Epidermal melanocyte (primary cell): Measurements from ENCODE around the gene CHST15.

Experiments
- DNase-seq: peaks from one replicate; pipeline ENCODE4 v3.0.0; 2011; ENCODE audit warnings: low spot score; ENCODE audit not compliant: insufficient read length

Gene CHST15

DNA sequence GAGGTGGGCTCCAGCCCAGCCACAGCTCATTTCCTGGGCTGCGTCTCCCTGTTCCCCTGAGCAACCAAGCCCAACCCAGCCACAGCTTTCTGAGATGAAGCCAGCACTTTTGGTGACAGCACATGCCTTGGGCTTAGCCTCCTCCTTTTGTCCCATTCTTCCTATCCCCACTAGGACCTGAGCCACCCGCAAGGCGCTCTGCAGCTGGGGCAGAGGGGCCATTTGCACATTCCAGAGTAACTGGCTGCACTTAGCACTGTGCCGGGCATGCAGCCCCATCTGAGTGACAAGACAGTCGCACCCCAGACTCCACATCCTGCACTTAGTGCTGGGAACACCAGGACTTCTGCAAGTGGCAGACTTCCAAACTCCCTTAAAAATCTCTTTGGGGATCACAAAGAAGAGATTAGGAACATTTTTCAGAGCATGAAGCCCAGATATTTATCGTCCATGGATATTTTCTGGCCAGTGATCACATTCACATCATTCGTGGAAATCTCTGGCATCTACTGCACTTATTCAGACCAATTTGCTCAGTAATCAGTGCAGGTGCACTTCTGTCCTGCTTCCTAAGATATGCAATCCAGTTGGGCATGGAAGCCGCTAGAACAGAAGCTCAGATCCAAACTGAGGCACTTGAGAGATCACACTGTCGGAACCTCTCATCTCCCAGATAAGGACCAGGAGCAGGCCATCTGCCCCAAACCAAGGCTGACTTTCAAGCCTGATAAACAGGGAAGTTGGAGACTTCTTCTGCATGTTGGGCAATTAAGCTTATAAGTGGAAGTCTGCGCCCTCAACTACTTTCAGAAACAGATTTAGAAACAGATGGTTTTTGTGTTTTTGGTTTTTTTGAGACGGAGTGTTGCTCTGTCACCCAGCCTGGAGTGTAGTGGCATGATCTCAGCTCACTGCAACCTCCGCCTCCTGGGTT is 26.4 kb downstream of the CHST15 start:
- DNase-seq: no peak

DNA sequence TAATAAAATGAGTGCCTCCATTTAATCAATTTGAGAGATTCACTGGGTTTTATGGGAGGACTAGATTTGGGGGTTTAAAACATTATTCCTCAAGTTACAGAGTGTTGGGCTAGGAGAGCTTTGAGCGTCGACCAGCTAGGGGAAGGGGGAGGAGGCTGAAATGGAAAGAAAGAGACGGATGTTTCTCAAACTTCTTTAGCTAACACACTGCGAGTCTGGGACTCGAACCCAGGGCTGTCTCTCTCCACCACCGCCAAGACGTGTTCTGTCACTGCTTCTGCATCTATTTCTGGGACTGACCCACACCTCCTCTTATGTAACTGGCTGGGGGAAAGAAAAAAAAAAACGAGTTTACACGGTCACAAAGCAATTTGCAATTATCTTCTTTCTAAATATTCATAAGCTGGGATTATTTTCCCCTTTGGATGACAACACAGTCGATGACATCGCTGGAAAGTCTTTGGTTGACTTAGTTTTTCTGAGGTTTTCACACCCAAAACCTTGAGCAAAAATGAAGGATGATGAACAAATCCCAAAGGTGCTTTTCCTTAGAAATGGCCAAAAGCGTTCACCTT is 27.2 kb downstream of the CHST15 start:
- DNase-seq: no peak

DNA sequence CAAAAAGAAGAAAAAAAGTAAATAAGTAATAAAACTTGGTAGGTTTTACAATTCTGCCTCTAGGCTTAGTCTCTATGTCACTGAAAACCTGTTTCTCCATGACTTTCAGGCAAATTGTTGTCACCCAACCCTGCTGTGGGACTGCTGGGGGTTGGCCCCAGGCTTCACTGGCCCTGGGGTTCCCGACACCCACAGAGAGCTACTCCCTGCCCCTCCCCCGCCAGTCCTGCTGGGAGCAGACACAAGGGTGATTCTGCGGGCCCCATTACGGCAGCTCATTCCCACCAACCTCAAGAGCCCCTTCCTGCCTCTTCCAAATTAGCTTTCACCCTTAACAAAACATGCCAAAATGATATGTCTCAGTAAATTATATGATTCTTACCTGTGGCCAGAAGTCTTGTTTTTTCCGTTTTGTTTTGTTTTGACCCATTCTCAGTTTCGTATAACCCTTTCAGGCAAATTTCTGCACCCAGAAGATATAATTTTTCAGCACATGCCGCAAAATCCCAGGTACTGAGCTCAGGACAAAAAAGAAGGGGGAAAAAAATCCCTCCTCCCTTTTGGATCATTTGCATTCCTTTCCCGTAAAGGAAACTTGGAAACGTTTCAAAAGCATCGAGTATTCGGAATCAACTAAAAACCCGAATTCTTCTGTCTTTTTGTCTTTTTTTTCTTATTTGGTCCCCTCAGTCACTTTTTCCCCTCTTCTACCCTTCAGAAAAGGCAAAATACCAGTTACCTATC is 27.8 kb downstream of the CHST15 start:
- no peak for DNase-seq

DNA sequence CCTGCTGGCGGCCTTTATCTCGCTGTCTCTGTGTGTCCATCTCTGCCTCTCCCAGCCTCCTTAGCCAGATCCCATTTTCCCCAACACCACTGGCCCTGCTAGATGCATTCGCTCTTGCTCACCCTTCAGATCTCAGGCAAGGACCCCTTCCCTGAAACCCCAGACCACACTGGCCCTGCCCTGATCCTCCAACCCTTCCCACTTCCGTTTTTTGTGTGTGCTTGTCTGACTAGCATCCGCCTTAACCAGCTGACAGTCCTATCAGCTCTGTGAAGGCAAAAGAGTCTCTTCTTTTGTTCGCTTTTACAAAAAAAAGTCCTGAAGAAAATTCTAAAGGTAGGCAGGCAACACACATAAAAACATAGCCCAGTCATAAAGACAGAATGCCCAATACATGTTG is 28.7 kb downstream of the CHST15 start:
- no peak for DNase-seq

DNA sequence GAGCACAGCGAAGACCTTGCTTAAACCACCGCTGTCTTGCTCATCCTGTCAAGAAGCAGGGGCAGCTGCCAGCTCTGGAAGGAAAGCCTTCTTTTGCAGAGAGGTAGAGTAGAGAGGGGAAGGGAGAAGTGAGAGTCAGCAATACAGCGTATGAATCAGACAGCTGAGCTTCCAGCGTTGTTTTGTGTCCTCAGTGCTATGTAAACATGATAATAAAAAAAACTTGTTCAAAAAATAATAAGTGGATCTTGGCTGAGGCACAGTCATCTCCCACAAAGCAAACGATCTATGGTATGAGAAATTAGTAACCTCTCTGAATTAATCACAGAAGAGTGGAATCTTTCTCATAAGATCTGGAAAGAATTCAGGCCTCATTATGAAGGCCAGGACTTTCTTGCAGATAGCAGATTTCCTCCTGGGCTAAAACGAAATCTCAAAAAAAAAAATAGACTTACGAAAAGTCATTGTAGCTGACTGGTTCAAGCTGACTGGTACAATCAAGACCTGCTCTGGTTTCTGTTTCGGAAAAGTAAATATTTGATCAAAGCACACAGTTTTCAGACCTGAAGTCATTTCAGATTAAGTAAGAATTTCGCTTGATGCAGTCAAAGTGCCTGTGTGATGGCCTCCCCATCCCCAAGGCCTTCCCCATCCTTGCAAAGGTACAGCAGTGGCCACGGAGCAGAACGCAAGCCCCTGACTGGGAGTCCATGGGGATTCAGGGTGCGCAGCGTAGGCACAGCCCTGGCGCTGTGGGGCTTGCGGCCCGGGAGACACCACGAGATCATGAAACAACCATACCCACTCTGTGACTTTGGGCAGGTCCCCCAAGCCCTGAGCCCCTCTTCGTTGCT is 29.4 kb downstream of the CHST15 start:
- peak; percentile 36 for DNase-seq

DNA sequence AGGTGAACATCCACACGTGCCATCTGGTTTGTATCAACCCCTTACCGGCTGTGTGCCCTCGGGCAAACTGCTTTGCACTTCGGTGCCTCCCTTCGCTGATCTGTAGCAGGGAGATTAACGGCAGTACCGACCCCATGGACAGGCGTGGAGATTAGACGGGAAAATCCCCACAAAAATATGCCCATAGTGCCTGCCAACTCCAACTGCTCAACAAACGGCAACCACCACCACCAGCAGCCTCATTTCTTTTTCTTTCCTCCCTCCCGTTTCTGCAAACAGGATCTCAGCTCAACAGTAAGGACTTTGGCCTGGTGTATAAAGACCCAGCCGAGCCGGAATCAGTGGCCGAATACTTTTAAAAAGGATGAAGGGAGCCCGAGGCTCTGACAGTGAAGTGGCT is 31.0 kb downstream of the CHST15 start:
- no peak for DNase-seq

DNA sequence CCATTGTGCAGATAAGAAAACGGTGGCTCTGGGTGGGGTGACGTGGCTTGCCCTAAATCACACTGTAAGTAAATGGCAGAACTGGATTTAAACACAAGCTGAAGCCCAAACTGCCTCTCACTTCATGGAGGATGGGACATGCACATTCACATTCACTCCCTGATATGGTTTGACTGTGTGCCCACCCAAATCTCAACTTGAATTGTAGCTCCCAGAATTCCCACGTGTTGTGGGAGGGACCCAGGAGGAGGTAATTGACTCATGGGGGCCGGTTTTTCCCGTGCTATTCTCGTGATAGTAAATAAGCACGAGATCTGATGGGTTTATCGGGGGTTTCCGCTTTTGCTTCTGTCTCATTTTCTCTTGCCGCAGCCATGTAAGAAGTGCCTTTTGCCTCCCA is 32.4 kb downstream of the CHST15 start:
- no peak for DNase-seq

DNA sequence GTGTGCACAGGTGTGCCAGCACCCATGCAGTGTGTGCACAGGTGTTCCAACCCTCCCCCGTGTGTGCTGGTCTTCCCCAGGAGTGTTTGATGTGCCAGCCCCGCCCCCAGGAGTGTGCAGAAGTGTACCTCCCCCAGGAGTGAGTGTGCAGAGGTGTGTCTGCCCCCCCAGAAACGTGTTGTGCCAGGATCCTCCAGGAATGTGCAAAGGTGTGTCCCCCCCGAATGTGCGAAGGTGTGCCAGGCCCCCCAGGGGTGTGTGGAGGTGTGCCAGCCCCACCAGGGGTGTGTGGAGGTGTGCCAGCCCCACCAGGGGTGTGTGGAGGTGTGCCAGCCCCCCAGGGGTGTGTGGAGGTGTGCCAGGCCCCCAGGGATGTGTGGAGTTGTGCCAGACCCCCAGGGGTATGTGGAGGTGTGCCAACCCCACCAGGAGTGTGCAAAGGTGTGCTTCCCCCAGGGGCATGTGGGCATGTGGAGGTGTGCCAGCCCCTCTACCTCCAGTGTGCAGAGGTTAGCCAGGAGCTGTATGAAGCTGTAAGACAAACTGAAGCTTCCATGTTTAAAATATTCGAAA is 33.2 kb downstream of the CHST15 start:
- DNase-seq: no peak

DNA sequence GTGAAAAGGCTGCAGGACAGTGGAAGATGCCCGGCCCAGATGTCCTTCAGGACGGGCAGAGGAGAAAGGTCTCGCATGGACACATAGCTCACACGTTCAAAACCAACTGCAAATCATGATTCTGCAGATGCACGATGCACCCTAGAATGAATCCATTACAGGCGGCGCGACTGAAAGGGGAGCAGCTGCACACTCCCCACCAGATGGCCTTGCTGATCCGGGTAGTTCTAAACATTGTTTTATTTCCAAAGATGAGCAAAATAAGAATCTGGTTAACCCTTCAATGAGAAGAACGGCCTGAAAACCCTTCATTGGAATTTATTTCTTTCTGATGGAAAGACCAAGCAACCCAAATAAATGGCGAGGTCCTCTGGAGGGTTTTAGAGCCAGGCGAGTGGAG is 33.8 kb downstream of the CHST15 start:
- DNase-seq: no peak

DNA sequence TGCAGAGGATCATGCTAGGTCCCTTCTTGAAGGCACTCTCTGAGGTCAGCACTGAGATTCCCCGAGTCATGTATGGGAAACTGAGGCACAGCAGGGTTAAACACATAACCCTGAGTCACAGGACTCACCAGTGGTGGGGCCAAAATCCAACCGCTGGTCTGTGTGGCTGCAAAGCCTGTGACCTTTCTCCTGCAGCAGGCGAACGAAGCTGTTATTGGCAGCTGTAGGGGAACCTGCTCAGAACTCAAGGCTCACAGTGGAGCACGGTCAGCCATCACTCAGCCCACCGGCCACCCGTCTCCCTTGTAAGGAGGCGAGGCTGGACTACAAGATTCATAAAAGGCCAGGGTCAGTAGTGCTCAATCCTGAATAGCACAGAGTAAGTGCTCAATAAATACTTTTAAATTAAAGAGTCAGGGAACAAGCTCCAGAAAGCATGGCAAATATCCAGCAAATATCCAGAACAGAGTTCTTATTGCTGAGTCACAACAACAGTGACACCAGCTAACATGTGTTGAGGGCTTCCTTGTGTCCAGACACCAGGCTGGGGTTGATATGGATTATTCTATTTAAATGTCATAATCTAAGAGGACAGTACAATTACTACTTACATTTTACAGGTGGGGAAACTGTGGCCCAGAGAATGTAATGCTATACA is 34.9 kb downstream of the CHST15 start:
- no peak for DNase-seq

DNA sequence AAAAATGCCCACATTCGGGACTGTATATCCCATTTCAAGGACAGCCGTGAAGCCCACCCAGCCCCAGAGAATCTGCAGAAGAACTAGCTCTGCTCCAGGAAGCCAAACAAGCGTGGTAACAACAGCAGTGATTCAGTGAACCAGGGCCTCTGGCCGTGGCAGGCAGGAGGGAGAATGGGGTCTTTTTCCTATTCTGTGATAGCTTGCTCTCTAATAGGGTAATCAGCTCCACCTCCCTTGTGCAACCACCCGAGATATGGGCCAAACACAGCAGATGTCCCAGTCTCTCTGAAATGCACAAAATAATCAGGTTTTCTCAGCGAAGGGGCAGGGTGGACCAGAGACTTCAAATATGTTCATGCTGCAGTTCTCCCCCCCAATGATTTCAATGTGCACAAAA is 35.8 kb downstream of the CHST15 start:
- DNase-seq: no peak

DNA sequence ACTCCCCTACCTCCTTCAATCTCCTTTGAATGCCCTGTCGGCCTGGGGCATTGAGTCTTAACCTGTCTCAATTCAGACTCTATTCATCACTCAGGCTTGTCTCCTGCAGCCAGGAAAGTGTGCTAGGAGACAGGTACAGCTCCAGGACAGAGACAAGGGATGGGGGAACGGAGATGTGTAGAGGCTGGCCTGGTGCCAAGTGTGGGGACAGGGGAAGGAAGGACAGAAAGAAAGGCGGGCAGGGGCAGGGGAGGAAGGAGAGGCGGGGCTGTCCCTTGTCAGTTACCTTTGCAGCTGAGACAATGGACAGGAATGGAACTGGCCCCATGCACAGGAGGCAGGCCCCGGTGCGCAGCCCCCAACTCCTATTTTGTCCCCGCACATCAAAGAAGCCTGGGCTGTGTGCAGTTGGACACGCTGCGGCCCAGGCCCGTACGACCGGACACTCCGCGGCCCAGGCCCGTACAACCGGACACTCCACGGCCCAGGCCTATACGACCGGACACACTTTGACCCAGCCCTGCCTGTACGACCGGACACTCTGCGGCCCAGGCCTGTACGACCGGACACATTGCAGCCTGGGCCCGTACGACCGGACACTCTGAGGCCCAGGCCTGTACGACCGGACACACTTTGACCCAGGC is 36.9 kb downstream of the CHST15 start:
- no peak for DNase-seq

DNA sequence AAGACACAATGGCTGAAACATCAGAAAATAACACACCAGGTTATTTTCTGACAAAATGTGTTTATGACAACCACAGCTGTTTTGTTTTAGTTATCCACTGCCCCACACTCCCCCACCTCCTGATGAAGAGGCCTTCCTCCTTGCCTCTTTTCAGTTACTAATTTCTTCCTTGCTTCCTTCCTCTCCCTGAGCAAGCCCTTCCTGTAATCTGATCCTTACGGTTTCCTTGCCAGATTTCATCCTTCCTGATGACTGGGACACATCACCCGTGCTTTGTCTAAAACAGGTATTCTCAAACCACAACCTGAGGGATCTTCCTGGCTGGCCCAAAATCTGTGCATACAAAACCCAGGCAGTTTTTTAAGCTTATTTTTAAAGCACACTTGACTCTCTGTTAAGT is 39.4 kb downstream of the CHST15 start:
- no peak for DNase-seq

DNA sequence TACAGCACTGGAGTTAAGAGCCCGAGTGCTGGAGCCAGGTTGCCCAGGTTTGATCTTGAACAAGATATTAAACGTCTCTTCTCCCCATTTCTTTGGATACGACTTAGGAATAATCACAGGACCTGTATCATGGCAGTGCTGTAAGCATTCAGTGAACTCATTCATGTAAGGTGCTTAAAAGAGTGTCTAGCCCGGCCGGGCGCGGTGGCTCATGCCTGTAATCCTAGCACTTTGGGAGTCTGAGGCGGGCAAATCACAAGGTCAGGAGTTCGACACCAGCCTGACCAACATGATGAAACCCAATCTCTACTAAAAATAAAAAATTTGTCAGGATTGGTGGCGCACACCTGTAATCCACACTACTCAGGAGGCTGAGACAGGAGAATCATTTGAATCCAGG is 40.8 kb downstream of the CHST15 start:
- DNase-seq: no peak

DNA sequence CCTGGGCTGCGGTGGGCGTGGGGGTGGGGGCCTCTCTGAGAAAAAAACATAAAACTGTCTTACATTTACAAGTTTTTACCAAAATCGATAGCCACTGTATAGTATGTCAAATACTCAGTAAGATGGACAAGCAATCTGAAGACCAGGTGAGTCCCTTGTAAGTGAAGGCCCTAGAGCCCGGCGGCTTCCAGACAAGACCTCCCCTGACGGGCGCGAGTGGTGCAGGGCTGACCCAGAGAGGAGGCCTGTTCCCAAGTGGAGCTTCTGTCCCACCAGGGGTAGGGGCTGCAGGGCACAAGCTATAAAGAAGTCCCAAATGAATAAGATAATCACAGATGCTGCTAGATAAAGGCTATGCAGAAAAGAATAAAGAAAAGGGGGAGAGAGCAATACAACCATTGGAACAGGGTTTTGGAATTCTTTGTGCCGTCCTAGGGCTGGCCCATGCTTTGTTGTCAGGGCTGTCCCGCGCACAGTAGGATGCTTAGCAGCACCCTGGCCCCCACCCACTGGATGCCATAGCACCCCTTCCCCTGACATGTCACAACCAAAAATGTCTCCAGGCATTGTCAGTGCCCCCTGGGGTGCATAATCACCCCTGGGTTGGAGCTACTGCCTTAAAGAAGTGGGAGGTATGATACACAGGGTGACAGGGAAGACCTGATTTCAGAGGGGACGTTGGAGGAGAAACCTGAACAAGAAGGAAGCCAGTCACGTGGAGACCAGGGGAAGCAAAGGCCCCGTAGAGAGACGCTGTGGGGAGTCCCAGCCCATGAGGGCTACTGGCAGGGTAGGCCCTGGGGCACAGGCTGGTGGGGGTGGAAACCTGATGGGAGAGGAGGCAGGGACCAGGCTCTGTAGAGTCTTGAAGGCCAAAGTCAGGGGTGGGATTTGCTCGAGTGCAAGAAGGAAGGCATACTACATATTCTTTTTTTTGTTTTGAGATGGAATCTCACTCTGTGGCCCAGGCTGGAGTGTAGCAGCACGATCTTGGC is 43.1 kb downstream of the CHST15 start:
- no peak for DNase-seq

DNA sequence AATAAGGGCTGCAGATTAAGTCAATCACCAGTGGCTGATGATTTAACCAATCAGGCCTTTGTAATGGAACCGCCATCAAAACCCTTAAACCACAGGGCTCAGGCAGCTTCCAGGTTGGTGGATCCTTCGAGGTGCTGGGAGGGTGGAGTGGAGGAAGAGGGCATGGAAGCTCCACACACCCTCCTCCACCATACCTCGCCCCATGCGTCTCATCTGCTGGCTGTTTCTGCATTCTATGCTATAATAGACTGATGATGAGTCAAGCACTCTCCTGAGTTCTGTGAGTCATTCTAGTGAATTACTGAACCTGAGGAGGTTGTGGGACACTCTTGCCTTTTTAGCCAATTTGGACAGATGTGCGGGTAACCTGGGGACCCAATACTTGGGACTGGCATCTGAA is 43.9 kb downstream of the CHST15 start:
- DNase-seq: no peak

DNA sequence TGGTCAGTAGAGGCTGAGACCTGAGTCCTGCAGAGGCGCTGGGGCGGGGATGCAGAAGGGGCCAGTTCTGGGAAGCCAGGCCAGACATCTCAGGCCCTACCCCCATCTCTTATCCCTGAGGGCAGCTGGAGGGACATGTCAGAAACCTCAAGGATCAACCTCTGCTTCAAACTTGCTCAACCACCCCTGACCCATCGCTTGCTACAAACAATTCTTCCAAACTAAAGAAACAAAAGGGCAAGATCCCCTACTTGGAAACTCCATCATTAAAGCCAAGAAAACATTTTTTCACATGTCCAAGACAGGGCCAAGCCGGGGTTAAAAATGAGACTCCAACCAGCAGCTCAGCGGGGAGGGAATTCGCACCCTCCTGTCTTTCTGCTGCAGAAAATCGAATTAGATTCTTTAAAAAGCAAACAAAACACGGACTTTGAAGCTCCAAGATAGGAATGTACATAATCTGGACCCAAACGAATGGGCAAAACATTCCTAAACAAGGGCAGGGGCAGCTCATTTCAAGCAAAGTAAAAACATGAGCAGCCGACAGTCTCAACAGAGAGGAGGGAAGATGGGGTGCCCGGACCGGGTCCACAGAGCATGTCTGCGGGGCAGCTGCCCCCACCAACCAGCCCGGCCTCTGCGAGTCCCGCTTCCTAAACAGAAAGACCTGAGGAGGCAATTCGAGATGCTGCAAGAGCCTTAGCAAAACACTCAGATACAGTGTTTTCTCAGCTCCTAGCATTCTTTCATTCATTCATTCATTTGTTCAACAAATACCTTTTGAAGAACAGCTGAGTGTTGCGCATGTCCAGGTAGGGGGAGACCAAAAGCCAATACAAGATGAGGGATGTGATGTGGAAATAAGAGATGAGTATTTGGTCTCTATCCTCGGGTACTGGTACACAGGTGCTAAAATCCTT is 44.8 kb downstream of the CHST15 start:
- no peak for DNase-seq
